HG03354 (cell line): ENCODE measurements around the gene GOLGA8N.
A peak's percentile ranks its signal among the peaks of the same experiment; 100 is the strongest.
"Not testable (repeated sequence)": the region's sequence is repeated elsewhere in the genome, so short reads cannot be mapped to it uniquely, and the experiment has no call there.

ENCODE experiments used
- ATAC-seq: cut with Tn5 transposase; IDR thresholded peaks from one replicate; pipeline ENCODE4 v1.9.1; 2021; ENCODE audit warnings: mild to moderate bottlenecking; ENCODE audit not compliant: unreplicated experiment, poor library complexity, severe bottlenecking

Gene GOLGA8N

DNA sequence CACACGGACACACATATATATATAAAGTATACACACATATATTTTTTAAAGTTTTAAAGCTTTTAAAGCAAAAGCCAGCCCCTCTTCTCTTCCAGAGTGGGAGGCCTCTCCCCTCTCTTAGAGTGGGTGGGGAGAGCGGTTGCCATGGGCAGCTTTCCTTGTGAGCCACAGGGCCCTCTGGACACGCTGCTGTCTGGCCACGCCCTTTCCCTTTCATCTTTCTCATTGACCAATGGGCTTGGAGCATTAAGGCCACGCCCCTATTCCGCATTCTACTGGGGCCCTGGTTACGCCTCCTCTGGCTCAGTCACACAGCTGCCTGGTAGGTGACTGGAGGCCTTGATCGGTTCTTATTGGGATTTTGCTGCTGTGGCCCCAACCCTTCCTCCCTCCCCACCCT lies at the start of gene GOLGA8N:
TSS of gene GOLGA8N (plus strand) at position 306 of the 400 bp plus-strand sequence.
- not testable (repeated sequence) for ATAC-seq

DNA sequence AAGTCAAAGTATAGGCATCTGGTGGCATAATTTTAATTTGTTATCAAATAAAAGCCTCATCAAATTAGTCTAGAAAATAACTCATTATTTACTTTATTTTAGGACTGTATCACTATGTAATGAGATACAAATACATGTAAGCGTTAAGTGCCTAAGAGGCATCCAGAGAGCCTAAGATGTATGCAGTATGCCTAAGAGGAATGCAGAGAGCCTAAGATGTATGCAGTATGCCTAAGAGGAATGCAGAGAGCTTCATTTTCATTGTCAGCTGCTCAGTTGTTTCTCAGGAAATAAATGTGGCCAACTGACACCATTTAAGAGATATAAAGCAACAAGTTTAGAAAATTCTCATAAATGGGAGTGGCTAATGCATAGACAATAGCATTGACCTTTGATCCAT lies 49.8 kb upstream of the GOLGA8N start:
- not testable (repeated sequence) for ATAC-seq

DNA sequence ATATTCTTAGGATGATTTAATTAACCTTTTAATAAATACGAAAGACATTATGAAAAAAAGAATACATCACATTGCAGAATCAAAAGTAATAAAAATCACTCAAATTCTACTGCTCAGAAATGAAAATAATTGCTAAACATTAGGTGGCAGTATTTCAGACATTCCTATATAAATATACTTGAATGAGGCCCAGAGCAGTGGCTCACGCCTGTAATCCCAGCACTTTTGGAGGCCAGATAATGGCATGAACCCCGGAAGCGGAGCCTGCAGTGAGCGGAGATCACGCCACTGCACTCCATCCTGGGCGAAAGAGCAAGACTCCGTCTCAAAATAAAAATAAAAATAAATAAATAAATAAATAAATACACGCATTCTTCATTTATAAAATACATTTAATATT lies 48.1 kb upstream of the GOLGA8N start:
- ATAC-seq: not testable (repeated sequence)

DNA sequence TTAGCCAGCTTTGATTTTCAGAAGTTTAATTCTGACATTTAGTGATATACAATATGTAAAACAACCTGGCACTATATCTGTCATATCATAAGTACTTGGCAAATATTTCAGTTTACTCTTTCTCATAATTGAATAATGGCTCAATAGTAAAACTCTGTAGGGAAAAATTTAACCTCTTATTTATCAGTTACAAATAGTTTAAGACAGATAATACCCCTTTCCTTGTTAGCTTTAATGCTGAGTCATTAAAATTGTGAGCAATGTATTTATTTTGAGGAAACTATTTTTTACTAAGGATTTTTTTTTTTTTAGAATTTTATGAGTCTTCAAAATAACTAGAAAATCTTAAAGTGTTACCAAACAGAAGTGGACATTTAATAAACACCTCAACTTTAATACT lies 38.7 kb upstream of the GOLGA8N start:
- ATAC-seq: not testable (repeated sequence)

DNA sequence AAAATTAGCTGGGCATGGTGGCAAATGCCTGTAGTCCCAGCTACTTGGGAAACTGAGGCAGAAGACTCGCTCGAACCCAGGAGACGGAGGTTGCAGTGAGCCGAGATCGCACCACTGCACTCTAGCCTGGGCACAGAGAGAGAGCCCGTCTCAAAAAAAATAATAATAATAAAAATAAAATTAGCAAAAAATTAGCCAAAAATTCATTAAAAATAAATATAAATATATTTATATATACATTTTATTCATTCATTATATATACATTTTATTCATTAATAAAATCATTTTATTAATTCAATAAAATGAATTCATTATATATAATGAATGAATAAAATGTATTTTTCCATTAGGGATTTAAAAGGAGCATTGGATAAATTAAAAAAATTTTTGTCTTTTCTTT lies 31.1 kb upstream of the GOLGA8N start:
- not testable (repeated sequence) for ATAC-seq

DNA sequence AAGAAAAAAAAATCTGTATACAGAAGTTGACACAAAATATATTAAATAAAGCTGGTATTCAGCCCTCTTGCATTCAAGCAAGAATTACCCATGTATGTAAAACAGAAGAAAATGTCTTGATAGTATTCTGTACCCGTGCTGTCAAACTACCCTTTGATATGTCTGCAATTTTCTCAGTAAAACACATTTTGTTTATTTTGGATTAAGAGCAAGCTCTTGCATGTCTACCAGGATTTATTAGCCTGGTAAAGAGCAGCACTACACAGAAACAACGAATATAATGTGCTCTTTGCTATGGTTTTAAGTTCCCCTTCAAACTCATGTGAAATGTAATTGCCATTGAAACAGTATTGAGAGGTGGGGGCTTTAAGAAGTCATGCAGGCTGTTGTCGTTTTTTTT lies 24.3 kb upstream of the GOLGA8N start:
- not testable (repeated sequence) for ATAC-seq

DNA sequence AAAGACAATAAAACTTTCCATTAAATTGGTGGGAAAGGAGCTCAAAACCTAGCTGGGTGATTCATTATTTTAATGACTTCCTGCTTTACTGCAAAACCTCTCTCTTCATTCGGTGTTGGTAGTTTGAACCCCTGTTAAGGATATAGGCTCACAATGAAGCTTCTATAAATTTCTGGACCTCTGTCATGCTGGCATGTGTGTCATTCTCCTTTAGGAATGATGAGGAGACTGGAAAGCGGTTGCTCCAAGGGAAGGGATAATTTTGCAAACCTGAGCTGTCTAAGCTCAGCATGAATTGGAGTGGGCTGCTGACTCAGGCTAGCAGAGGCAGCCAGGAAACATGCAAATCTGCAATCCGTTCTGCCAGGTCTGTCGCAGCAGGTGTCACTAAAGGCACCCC lies 14.8 kb upstream of the GOLGA8N start:
- not testable (repeated sequence) for ATAC-seq

DNA sequence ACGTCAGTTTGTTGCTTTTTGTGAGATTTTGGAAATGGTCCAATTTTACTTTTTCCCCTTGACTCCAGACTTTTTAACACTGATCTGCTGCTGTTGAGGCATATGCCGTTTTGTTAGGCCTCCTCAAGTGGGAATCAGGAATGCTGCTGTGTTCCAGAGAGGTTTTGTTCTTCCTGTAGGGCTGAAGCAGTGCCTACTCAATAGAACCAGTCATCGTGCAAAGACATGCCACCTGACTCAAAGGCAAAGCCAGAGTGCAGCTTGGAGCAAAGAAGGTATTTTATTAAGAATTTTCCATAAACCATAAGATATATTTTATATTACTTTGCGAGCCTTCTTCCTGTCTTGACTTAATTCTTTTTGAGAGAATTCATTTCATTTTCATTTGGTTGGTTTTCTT lies 7.4 kb upstream of the GOLGA8N start:
- ATAC-seq: not testable (repeated sequence)

DNA sequence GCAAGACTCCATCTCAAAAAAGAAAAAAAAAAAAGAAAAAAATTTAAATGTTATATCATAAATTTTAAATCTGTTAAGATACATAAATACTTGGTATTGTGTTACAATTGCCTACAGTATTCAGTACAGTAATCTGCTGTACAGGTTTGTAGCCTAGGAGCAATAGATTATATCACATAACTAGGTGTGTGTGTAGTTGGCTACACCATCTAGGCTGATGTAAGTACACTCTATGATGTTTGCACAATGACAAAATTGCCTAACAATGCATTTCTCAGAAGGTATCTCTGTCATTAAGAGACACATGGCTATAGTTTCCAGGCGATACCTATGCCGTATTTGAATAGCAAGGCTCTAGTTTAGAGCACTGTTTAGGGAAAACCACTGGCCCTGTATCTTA lies 16.3 kb downstream of the GOLGA8N start:
- not testable (repeated sequence) for ATAC-seq

DNA sequence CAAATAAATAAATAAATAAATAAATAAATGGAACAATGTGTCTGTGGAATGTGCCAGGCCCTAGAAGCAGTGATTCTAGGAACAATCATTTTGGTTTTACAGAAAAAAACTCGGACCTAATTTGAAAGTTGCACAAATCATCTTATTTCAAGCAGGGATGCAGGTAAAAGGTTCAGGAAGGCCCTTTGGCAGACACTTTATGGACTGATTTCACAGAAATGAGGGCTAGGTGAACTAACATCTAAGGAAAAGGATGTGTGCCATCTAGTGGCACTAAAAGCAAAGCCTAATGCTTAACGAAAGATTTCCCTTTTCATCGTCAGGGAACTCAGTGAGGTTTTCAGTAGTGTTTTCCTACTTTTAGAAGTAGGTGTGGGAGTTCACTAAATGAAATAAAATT lies 17.5 kb downstream of the GOLGA8N start:
- ATAC-seq: not testable (repeated sequence)

DNA sequence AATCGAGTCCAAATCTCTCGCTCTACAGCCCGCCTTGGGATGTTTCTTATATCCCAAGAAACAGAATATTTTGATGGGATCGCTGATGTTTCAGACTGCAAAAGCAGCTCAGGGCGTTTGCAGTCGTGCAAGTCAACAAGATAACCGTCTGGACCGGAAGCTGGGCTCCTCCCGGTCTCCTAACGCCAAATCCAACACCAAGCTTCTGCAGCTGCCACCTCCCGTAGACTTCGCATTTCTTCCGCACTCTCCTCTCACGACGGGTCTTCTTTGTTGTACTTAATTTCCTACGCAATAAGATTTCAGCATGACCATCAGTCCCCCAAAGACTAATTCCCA lies 21.4 kb downstream of the GOLGA8N start:
- ATAC-seq: peak; percentile 33

DNA sequence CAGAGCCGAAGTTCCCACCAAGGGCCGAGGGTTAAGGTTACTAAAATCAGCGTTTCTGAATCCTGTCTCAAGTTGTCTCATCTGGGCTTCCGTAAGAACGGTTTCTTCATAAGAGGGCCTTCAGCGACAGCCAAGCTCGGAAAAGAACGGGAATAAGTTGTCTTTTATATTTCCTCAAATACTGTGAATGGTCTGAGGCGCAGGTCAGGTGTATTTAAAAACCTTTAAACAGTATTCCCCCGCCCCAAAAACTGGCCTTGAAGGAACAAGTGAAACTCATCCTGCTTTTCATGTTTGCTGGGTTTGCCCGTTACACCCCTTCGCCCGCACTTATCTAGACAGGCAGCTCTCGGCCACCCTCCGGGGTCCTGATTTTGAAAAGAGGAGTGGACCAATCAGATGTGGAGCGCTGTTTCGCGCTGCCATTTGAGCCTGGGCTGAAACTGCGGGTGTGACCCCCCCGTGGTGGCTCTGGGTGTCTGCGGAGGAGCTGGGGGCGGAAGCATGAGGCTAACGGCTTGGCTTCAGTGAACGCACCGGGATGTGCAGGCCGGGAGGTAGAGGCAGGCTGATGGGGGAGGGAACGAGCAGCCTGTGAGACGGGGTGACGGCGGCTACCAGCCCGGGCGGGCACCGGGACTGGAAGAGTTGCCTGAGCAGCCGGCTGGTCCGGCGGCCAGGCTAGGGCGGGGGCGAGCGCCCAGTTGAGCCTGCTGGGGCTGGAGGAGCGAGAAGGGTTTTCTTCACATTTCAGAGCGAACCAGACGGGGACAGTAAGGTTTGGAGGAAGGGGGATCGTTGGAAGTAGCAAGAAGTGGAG lies 22.0 kb downstream of the GOLGA8N start, which contains the start of gene ARHGAP11A:
TSS of gene ARHGAP11A (plus strand) at position 454 of the 820 bp plus-strand sequence. CDS start 708 bp downstream, outside the sequence.
- ATAC-seq: peak; percentile 88

DNA sequence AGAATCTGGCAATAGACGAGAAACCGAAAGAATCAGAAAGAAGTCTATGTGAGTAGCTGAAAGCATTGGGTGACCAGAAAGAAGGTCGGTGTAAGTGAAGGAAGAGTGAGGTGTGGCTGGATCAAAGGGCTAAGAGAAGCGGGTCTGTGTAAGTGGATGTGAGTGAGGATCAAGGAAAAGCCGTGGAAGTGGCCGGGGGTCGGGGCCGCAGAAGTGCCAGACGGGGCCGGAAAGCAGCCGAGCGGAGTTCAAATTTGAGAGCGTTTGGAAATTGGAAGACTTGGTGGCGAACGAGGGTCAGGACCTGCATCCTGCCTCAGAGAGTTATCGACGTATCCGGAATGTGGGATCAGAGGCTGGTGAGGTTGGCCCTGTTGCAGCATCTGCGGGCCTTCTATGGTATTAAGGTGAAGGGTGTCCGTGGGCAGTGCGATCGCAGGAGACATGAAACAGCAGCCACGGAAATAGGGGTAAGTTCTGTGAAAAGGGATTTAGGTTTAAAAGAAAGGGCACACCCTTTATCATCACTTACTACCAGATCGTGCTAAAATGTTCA lies 22.7 kb downstream of the GOLGA8N start:
- ATAC-seq: peak; percentile 13

DNA sequence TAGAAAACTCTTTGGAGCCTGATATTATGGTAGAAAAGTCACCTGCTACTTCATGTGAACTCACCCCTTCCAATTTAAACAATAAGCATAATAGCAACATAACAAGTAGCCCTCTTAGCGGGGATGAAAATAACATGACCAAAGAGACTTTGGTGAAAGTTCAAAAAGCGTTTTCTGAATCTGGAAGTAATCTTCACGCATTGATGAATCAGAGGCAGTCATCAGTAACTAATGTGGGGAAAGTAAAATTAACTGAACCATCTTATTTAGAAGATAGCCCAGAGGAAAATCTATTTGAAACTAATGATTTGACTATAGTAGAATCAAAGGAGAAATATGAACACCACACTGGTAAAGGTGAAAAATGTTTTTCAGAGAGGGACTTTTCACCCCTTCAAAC lies 43.2 kb downstream of the GOLGA8N start:
- no peak for ATAC-seq

DNA sequence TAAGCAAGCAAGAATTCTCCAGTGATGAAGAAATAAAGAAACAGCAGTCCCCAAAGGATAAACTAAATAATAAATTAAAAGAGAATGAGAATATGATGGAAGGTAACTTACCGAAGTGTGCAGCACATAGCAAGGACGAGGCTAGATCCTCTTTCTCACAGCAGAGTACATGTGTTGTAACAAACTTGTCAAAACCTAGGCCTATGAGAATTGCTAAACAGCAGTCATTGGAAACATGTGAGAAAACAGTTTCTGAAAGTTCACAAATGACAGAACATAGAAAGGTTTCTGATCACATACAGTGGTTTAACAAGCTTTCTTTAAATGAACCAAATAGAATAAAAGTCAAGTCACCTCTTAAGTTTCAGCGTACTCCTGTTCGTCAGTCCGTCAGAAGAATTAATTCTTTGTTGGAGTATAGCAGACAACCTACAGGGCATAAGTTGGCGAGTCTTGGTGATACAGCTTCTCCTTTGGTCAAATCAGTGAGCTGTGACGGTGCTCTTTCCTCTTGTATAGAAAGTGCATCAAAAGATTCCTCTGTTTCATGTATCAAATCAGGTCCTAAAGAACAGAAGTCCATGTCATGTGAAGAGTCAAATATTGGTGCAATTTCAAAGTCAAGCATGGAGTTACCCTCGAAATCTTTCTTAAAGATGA lies 43.8 kb downstream of the GOLGA8N start:
- no peak for ATAC-seq

DNA sequence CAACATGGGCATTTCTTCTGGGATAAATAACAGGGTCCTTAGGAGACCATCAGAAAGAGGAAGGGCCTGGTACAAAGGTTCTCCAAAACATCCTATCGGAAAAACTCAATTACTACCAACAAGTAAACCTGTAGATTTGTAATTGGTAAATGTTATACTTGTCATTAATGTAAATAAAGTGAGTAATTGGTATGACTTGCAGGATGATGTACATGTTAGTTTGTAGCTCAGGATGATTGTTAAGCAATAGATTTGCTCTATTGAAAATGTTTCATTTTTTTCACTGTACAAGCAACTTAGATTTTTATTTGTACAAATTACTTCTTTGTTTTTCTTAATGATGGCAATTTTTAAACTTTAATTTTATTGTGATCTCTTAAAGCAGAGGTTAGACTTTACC lies 44.4 kb downstream of the GOLGA8N start:
- no peak for ATAC-seq

DNA sequence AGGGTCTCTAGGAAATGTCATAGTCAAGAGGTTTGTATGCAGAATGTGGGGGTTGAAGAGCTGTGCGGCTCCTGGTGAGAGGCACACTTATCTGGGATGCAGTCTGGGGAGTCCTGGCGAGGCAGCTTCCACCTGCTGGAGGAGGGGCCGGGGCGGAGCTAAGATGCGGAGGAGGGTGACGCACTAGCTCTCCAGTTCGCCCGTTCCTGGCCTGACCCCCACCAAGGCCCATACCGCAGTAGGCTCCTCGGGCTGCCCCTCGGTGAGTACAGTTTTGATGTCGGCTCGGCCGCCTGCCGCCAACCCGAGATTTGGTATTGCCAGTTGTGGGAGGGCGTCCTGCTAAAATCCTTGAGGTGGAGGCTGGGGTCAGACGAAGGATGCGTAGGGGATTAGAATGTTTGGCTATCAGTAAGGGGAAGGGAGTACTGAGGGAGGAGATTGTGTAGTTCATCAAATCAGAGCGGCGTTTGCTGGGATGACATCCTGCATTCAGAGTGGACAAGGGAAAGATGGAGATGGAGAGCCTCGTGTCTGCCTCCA lies 48.3 kb downstream of the GOLGA8N start, which contains the start of gene SCG5:
TSS of gene SCG5 (plus strand) at position 194 of the 543 bp plus-strand sequence. CDS start 1,883 bp downstream, outside the sequence.
- ATAC-seq: no peak

DNA sequence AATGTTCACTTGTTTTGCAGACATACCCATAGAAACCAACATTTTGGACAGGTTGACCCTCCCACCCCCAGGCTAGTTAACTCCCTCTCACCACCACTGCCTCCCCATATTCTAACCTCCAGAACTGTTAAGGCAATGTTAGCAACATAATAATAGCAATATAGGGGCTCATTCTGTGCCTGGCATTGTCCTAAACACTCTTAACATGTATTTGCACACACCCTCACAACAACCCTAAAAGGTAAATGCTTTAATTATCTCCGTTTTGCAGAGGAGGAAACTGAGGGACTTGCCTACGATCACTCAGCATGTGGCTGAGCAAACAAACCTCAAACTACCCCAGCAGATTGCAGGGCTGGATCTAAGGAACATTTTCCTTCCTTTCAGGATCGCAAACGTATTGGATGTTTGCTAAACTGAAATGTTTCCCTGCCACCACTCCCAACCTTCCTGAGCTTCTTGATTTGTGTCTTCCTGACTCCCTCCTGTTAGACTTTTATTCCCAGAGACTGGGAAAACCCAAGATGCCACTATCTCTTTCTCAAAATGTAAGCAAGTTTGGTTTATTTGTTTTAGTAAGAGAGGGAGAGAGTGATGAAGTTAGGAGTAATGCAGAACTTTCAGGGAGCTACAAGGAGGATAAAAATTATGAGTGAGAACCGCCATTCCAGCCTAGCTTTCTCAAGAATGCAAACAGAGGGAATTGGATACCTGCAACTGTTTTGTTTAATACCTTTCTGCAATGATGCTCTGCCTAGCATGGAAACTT lies 49.6 kb downstream of the GOLGA8N start:
- ATAC-seq: no peak

DNA sequence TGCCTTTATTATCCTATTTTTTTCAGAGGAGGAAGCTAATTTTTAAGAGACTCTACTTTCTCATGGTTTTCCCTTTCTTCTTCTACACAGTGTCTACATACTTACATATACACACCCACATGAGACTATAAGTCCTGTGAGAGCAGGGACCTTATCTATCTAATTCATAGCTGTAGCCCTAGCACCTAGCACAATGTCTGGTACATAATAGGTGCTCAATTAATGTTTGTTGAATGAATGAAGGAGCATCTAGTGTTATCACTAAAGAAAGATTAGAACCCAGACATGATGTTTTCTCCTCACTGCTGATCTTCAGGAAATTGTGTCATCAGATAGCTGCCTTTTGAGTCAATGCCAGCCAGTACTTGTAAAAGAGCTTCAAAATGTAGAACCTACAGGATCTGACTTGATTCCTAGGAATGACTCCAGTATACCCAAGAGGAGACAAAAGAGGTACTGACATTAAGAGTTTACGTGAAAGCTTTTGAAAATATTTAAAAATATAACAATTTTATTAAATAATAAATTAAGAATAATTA lies 50.7 kb downstream of the GOLGA8N start:
- ATAC-seq: no peak
